Panc1 (cell line): Measurements from ENCODE around the gene RNF144A.

Experiments
- POLR2AphosphoS5 ChIP-seq: IDR thresholded peaks from 2 replicates; pipeline ENCODE4 v1.6.1; 2012; ENCODE audit warnings: mild to moderate bottlenecking, low read depth, low read length, moderate library complexity
- SIN3A ChIP-seq: IDR thresholded peaks from 2 replicates; pipeline ENCODE4 v1.6.1; 2012; ENCODE audit warnings: low read depth, mild to moderate bottlenecking, low read length, moderate library complexity, borderline replicate concordance; ENCODE audit not compliant: insufficient read depth
- TCF7L2 ChIP-seq: IDR thresholded peaks from 2 replicates; pipeline ENCODE4 v1.6.1; 2011; ENCODE audit warnings: mild to moderate bottlenecking, low read depth, low read length, inconsistent platforms
- TF ChIP-seq, protein P1 (sequence below): fragments of 450-650 bp; IDR thresholded peaks from 2 replicates; pipeline ENCODE4 v1.5.1; 2017; ENCODE audit warnings: mild to moderate bottlenecking
- TF ChIP-seq, protein P2 (sequence below), 2 experiments: IDR thresholded peaks; 2 replicates each; pipeline ENCODE4 v1.6.1; 2011 to 2012; ENCODE audit warnings: low read depth in 2 of 2, control low read depth in 1 of 2, low read length in 1 of 2, mild to moderate bottlenecking in 1 of 2, moderate library complexity in 1 of 2; ENCODE audit not compliant: insufficient read depth in 1 of 2

DNA sequence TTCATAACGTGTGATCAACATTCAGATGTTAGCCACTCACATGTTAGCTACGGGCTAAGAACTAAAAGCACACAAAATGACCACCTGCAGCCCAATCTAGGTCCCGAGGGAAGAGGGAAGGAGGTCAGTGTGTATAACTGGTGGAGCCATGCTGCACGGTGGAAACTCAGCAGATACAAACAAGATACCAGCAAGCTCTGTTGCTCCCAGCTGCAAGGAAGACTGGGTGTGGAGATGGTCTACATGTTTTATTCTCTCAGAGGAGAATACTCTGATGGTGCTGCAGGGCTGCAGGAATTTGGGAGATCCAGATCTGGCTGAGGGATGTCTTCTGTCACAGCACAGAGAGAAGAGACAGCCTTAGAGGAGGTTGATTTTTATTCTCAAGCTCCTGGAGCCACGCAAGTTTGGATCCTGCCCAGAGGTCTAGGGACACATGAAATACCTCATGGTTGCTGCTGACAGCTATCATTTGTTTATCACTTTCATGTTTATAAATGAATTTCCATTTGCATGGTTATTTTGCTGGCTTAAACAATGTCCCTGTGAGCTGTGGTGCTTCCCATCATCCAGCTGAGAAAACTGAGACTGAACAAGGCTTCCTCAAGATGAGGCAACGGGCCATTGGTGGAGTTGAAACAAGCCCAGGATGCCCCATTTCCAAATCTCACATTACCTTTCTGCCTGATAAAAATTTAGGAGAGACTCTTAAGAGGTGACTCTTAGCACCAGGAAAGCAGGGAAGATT lies 30.9 kb downstream of the RNF144A start:
- TF ChIP-seq, protein P1, sequence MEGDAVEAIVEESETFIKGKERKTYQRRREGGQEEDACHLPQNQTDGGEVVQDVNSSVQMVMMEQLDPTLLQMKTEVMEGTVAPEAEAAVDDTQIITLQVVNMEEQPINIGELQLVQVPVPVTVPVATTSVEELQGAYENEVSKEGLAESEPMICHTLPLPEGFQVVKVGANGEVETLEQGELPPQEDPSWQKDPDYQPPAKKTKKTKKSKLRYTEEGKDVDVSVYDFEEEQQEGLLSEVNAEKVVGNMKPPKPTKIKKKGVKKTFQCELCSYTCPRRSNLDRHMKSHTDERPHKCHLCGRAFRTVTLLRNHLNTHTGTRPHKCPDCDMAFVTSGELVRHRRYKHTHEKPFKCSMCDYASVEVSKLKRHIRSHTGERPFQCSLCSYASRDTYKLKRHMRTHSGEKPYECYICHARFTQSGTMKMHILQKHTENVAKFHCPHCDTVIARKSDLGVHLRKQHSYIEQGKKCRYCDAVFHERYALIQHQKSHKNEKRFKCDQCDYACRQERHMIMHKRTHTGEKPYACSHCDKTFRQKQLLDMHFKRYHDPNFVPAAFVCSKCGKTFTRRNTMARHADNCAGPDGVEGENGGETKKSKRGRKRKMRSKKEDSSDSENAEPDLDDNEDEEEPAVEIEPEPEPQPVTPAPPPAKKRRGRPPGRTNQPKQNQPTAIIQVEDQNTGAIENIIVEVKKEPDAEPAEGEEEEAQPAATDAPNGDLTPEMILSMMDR = no peak
- TF ChIP-seq, protein P2, sequence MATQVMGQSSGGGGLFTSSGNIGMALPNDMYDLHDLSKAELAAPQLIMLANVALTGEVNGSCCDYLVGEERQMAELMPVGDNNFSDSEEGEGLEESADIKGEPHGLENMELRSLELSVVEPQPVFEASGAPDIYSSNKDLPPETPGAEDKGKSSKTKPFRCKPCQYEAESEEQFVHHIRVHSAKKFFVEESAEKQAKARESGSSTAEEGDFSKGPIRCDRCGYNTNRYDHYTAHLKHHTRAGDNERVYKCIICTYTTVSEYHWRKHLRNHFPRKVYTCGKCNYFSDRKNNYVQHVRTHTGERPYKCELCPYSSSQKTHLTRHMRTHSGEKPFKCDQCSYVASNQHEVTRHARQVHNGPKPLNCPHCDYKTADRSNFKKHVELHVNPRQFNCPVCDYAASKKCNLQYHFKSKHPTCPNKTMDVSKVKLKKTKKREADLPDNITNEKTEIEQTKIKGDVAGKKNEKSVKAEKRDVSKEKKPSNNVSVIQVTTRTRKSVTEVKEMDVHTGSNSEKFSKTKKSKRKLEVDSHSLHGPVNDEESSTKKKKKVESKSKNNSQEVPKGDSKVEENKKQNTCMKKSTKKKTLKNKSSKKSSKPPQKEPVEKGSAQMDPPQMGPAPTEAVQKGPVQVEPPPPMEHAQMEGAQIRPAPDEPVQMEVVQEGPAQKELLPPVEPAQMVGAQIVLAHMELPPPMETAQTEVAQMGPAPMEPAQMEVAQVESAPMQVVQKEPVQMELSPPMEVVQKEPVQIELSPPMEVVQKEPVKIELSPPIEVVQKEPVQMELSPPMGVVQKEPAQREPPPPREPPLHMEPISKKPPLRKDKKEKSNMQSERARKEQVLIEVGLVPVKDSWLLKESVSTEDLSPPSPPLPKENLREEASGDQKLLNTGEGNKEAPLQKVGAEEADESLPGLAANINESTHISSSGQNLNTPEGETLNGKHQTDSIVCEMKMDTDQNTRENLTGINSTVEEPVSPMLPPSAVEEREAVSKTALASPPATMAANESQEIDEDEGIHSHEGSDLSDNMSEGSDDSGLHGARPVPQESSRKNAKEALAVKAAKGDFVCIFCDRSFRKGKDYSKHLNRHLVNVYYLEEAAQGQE (IDR thresholded peaks at IDR 0.05; ENCODE audit: insufficient read depth in 1 of 2, low read depth in 2 of 2, low read length in 1 of 2) = no peak
- TF ChIP-seq TCF7L2 = no peak
- TF ChIP-seq SIN3A = no peak
- TF ChIP-seq POLR2AphosphoS5 = no peak
